ENCODE measurements around the gene ETS2.

GRCh38 chr21:38843806-38844503 lies 38.2 kb downstream of the ETS2 start:
- TF ChIP-seq YY1 (IDR thresholded peaks at IDR 0.05; ENCODE audit: insufficient read depth, insufficient read length) (no peak), ZNF274 (IDR thresholded peaks at IDR 0.05; ENCODE audit: low read depth, low read length) (no peak)

Measured in NT2/D1 (cell line).